MM.1S (cell line): ENCODE measurements around the gene TRAPPC6A.

Source experiments
- CTCF ChIP-seq: fragments of 300-600 bp; sonication (generic); IDR thresholded peaks from 2 replicates; pipeline ENCODE4 v1.5.1; 2016; ENCODE audit warnings: antibody characterized with exemption, low read length, mixed read lengths
- EZH2phosphoT487 ChIP-seq: fragments of 300-600 bp; sonication (generic); IDR thresholded peaks from 2 replicates; pipeline ENCODE4 v1.6.1; 2018; ENCODE audit warnings: antibody characterized with exemption, low read length

DNA sequence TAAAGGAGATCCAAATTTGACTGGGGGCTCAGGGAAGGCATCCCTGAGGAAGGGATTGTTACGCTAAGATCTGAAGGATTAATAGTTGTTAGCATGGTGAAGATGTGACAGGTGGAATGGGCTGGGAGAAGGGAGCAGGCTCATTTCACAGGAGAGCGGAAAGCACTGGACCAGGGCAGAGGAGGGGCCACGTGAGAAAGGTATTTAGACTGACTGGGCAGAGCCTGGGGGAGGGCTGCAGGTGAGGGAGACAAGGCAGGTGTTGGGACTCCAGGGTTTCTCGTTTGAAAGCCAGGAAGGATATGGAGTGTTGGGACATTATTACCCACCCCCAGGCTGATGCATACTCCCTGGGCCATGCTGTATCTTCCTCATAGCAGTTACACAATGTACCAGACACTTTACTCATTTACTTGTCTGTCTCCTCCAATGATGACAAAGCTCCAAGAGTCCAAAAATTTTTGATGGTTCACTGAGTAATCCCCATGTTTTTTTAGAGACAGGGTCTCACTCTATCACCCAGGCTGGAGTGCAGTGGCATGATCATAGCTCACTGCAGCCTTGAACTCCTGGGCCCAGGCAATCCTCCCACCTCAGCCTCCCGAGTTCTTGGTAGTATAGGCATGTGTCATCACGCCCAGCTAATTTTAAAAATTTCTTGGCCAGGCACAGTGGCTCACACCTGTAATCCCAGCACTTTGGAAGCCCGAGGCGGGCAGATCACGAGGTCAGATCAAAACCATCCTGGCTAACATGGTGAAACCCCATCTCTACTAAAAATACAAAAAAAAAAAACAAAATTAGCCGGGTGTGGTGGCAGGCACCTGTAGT lies 2.3 kb downstream of the TRAPPC6A start:
- no peak for TF ChIP-seq CTCF
- no peak for TF ChIP-seq EZH2phosphoT487
